Endothelial cell of umbilical vein (primary cell): ENCODE results near the gene GATAD2A. TPM values are rescaled to one million over a fixed set of nuclear protein-coding genes. Genes with fewer than 3 reads are reported as not detected.

Experiments used
- BruUV-seq: library from RNA; stranded (reverse); fragments of 400-500 nt; replicated peaks from 2 replicates; lab custom pipeline; 2021; lab: Mats Ljungman, UMichigan
- CTCF ChIA-PET: fragments of 300-600, 350-600 bp; sonication (Branson Sonifier 250); formaldehyde crosslinking; loops from one replicate; lab custom pipeline; 2021; ENCODE audit warnings: antibody characterized with exemption, inconsistent platforms; lab: Charles Lee
- POLR2A ChIA-PET: fragments of 300-600, 350-600 bp; sonication (Branson Sonifier 250); formaldehyde crosslinking; loops from one replicate; lab custom pipeline; 2021; ENCODE audit warnings: antibody characterized with exemption, inconsistent platforms; lab: Charles Lee
- DNase-seq: peaks from one replicate; pipeline ENCODE4 v3.0.0-alpha.2; 2011; ENCODE audit warnings: low read depth, low spot score
- FAIRE-seq: peaks from 2 replicates; lab custom pipeline; 2011; peaks lifted over from hg19 to GRCh38; lab: Jason Lieb, UNC
- H2AFZ ChIP-seq: 2 replicates; pipeline ENCODE4 v1.6.0; 2012; ENCODE audit warnings: low read depth, low read length, control low read depth, inconsistent platforms
- H3K27ac ChIP-seq: 2 replicates; pipeline ENCODE4 v1.5.1; 2011; ENCODE audit warnings: low read depth, mild to moderate bottlenecking, control low read depth, low read length, moderate library complexity; ENCODE audit not compliant: insufficient read depth
- H3K27me3 ChIP-seq, 2 experiments: 2 replicates each; pipeline versions ENCODE4 v1.6.0 to v1.6.1; 2011; ENCODE audit warnings: low read length in 2 of 2, mixed read lengths in 1 of 2; ENCODE audit not compliant: control insufficient read depth in 2 of 2, insufficient read depth in 2 of 2
- H3K36me3 ChIP-seq, 2 experiments: 2 replicates in 1 of 2; 3 replicates in 1 of 2; pipeline ENCODE4 v1.5.1; 2011; ENCODE audit warnings: low read length in 2 of 2, mild to moderate bottlenecking in 1 of 2, moderate library complexity in 1 of 2; ENCODE audit not compliant: control insufficient read depth in 2 of 2, insufficient read depth in 2 of 2; ENCODE audit errors: extremely low read depth in 1 of 2
- H3K4me1 ChIP-seq: 3 replicates; pipeline ENCODE4 v1.5.1; 2011; ENCODE audit warnings: mild to moderate bottlenecking, low read length; ENCODE audit not compliant: control insufficient read depth, insufficient read depth; ENCODE audit errors: extremely low read depth
- H3K4me2 ChIP-seq: 2 replicates; pipeline ENCODE4 v1.6.1; 2011; ENCODE audit warnings: low read length, control low read depth, mixed read lengths; ENCODE audit not compliant: insufficient read depth
- H3K4me3 ChIP-seq, 3 experiments: fragments of 200-600 bp in 1 of 3; sonication (generic), shearing (Covaris generic) in 1 of 3; replicated peaks in 1 of 3; 2 replicates each; pipeline ENCODE4 v1.5.1; 2011 to 2016; ENCODE audit warnings: control low read depth in 3 of 3, low read length in 3 of 3, mild to moderate bottlenecking in 2 of 3, inconsistent platforms in 1 of 3, low read depth in 1 of 3, moderate library complexity in 1 of 3; ENCODE audit not compliant: insufficient read depth in 1 of 3
- H3K79me2 ChIP-seq: 2 replicates; pipeline ENCODE4 v1.6.0; 2012; ENCODE audit warnings: low read length, inconsistent platforms; ENCODE audit not compliant: control insufficient read depth, insufficient read depth
- H3K9ac ChIP-seq: replicated peaks from 2 replicates; pipeline ENCODE3; 2011; ENCODE audit warnings: low read length, control low read depth; ENCODE audit not compliant: insufficient read depth; ENCODE audit errors: extremely low read depth
- H3K9me1 ChIP-seq: replicated peaks from 3 replicates; pipeline ENCODE4 v1.6.0; 2011; ENCODE audit warnings: mild to moderate bottlenecking, low read length; ENCODE audit not compliant: control insufficient read depth, insufficient read depth; ENCODE audit errors: extremely low read depth
- H3K9me3 ChIP-seq: replicated peaks from 2 replicates; pipeline ENCODE4 v1.5.1; 2012; ENCODE audit warnings: low read length, inconsistent platforms; ENCODE audit not compliant: control insufficient read depth, insufficient read depth
- H4K20me1 ChIP-seq: replicated peaks from 2 replicates; pipeline ENCODE3; 2011; ENCODE audit warnings: mild to moderate bottlenecking, low read length; ENCODE audit not compliant: control insufficient read depth, insufficient read depth; ENCODE audit errors: extremely low read depth
- CTCF ChIP-seq, 2 donors: IDR thresholded peaks; 1 replicate in 1 of 2; 2 replicates in 1 of 2; pipeline ENCODE4 v1.5.1; 2011; ENCODE audit warnings: low read length in 2 of 2, mild to moderate bottlenecking in 2 of 2, moderate library complexity in 2 of 2, control low read depth in 1 of 2, inconsistent platforms in 1 of 2, low read depth in 1 of 2; ENCODE audit not compliant: insufficient read depth in 1 of 2; ENCODE audit errors: extremely low read depth in 1 of 2
- EZH2 ChIP-seq: IDR thresholded peaks from 2 replicates; pipeline ENCODE4 v1.6.1; 2012; ENCODE audit warnings: borderline replicate concordance, low read depth, mild to moderate bottlenecking, moderate library complexity, low read length, inconsistent platforms; ENCODE audit not compliant: severe bottlenecking
- FOS ChIP-seq: IDR thresholded peaks from 2 replicates; pipeline ENCODE4 v1.6.1; 2011; ENCODE audit warnings: mild to moderate bottlenecking, low read length, moderate library complexity, borderline replicate concordance; ENCODE audit not compliant: insufficient read depth
- GATA2 ChIP-seq: IDR thresholded peaks from 2 replicates; pipeline ENCODE4 v1.7.0; 2011; ENCODE audit warnings: low read depth, mild to moderate bottlenecking, moderate library complexity, mixed read lengths, low read length; ENCODE audit not compliant: insufficient read length, insufficient read depth
- JUN ChIP-seq: IDR thresholded peaks from 2 replicates; pipeline ENCODE4 v1.6.1; 2011; ENCODE audit warnings: borderline replicate concordance, low read depth; ENCODE audit not compliant: insufficient read length, insufficient read depth
- MAX ChIP-seq: IDR thresholded peaks from 2 replicates; pipeline ENCODE4 v1.6.1; 2011; ENCODE audit not compliant: insufficient read depth, insufficient read length
- MYC ChIP-seq: IDR thresholded peaks from one replicate; pipeline ENCODE4 v1.6.1; 2011; ENCODE audit warnings: mild to moderate bottlenecking, low read depth, low read length
- POLR2A ChIP-seq: IDR thresholded peaks from 2 replicates; pipeline ENCODE4 v1.6.1; 2012; ENCODE audit warnings: low read depth, mild to moderate bottlenecking, control low read depth, low read length
- POLR2AphosphoS5 ChIP-seq: IDR thresholded peaks from 2 replicates; pipeline ENCODE4 v1.6.1; 2012; ENCODE audit warnings: low read depth, mild to moderate bottlenecking, control low read depth, low read length, moderate library complexity; ENCODE audit not compliant: insufficient read depth
- dilution Hi-C: fragments of 300-500 bp; cut with MboI; formaldehyde crosslinking; loops from one replicate; pipeline ENCODE4 v1.15.0; 2019; ENCODE audit warnings: low sequenced_read_pairs; ENCODE audit not compliant: extremely low pct_ligation_motif_present
- intact Hi-C: fragments of 100-400 bp; cut with micrococcal nuclease; formaldehyde crosslinking; loops from one replicate; pipeline ENCODE4 v1.10.0; 2022
- polyA plus RNA-seq, 4 experiments: library from polyadenylated mRNA; depleted of rRNA in 3 of 4; stranded (reverse) in 3 of 4; unstranded in 1 of 4; fragments of >200 nt; gene quantifications; 2 replicates each; pipeline versions ENCODE4 v1.2.1 to v1.2.3, GENCODE V29; 2011 to 2012; ENCODE audit warnings: missing spikeins in 1 of 4
- total RNA-seq: library from RNA; stranded (reverse); gene quantifications from 2 replicates; pipeline ENCODE4 v1.2.3, GENCODE V29; 2021

Gene GATAD2A
- total and polyA plus RNA-seq, 2 donors (not counting 3 experiments of a cell fraction or from before 2014, with no cell fraction given) = 27.3 to 134 TPM

- no peak overlapping the region for H3K4me3 ChIP-seq
- dilution Hi-C loops = no loop called here
- H3K27ac ChIP-seq = no peak overlapping the region
- no TSS peak for BruUV-seq
- no peak overlapping the region for H3K9ac ChIP-seq
- TF ChIP-seq EZH2 (no peak), POLR2A (no peak), GATA2 (no peak), MAX (no peak)
- DNase-seq (no peak), FAIRE-seq (no peak)
- POLR2A ChIA-PET = no interaction called here
- H2AFZ ChIP-seq = no peak overlapping the region
- no peaks in the 10 kb centered on the region for H4K20me1 ChIP-seq
- intact Hi-C loops = no loop called here
- no peaks in the 10 kb centered on the region for H3K4me1 ChIP-seq
- no peaks in the 10 kb centered on the region for H3K9me1 ChIP-seq
- H3K4me2 ChIP-seq = no peak overlapping the region
- CTCF ChIA-PET = interaction anchor here (3.2 kb wide), 1 partner anchor 10 kb away, joined by 12 read pairs; no protein-coding TSS in a partner anchor
- no peaks in the 10 kb centered on the region for H3K79me2 ChIP-seq
- no peaks in the 10 kb centered on the region for H3K36me3 ChIP-seq
- H3K9me3 ChIP-seq = no peaks in the 10 kb centered on the region
- peaks cover 16 to 18% of the 10 kb centered on the region in 2 experiments for H3K27me3 ChIP-seq
Observed at GRCh38 chr19:19543640-19544039, 138.2 kb downstream of the GATAD2A start.

DNA sequence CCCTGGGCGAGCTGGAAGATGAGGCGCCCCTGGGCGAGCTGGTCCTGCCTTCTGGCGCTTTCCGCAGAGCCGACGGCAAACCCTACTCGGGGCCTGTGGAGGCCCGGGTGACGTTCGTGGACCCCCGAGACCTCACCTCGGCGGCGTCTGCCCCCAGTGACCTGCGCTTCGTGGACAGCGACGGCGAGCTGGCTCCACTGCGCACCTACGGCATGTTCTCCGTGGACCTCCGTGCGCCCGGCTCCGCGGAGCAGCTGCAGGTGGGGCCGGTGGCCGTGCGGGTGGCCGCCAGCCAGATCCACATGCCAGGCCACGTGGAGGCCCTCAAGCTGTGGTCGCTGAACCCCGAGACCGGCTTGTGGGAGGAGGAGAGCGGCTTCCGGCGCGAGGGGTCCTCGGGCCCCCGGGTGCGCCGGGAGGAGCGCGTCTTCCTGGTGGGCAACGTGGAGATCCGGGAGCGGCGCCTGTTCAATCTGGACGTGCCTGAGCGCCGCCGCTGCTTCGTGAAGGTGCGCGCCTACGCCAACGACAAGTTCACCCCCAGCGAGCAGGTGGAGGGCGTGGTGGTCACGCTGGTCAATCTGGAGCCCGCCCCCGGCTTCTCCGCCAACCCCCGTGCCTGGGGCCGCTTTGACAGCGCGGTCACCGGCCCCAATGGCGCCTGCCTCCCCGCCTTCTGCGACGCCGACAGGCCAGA, 138.9 kb downstream of the GATAD2A start:
- Histone ChIP-seq H3K27ac (no peak overlapping the region), H3K27me3 (peaks cover 12% of the 10 kb centered on the region in 2 experiments), H3K9me3 (no peaks in the 10 kb centered on the region), H3K9me1 (no peaks in the 10 kb centered on the region), H3K36me3 (no peaks in the 10 kb centered on the region), H3K4me1 (no peaks in the 10 kb centered on the region), H3K9ac (no peak overlapping the region), H3K79me2 (no peaks in the 10 kb centered on the region), H4K20me1 (no peaks in the 10 kb centered on the region), H3K4me3 (no peak overlapping the region), H2AFZ (no peak overlapping the region), H3K4me2 (no peak overlapping the region)
- BruUV-seq = no TSS peak
- no peak for DNase-seq
- FAIRE-seq = no peak
- no peak for TF ChIP-seq CTCF (IDR thresholded peaks at IDR 0.05; ENCODE audit: extremely low read depth in 1 of 2, insufficient read depth in 1 of 2, low read depth in 1 of 2, low read length in 2 of 2)
- TF ChIP-seq GATA2 = no peak
- no peak for TF ChIP-seq MAX
- no peak for TF ChIP-seq POLR2AphosphoS5
- no peak for TF ChIP-seq FOS
- TF ChIP-seq EZH2 = no peak
- no peak for TF ChIP-seq JUN
- TF ChIP-seq MYC = no peak
- TF ChIP-seq POLR2A = no peak
- ChIA-PET CTCF (interaction anchor here (3.2 kb wide), 1 partner anchor 9 kb away, joined by 12 read pairs; no protein-coding TSS in a partner anchor), POLR2A (no interaction called here)
- dilution Hi-C loops (no loop called here), intact Hi-C loops (no loop called here)
